ENCODE data around the gene ELOVL2. TPM values are rescaled to one million over a fixed set of nuclear protein-coding genes. Genes with fewer than 3 reads are reported as not detected.
"Not testable (repeated sequence)": the region's sequence is repeated elsewhere in the genome, so short reads cannot be mapped to it uniquely, and the experiment has no call there.

The ELOVL2 gene
- total RNA-seq, 4 donors from 2014 or later, result 0.17 to 0.19 (median 0.18) TPM; not detected in 1

DNA sequence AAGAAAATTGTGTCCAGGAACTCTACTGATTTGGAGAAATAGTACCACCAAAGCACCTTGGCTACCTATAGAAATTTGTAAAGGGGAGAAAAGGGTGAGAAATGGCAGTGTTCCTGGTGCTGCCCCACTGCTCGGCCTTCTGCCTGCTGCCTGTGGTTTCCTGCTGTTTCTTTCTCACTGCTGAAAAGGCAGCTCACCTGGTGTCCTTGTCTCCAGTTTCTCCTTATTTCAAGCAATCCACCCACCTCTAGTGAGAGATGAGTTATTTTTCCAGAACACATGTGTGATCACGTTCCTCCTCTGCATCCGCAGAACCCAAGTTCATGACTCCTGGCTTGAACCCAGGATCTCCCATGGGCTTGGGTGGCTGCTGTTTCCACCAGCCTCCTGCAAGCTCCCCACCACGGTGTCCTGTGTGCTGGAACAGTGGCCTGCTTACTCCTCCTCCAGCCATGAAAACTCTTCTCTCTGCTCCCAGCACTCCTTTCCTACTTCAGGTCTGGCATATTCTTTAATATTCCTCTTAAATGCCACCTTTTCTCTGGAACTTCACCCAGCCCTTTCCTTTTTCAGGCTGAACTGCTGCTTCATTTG is 48.9 kb downstream of the ELOVL2 start:
- 68% methylated on average over 4 of the region's 4 CpGs for WGBS
- TF ChIP-seq POLR2A (IDR thresholded peaks at IDR 0.05) (no peak), POLR2AphosphoS5 (IDR thresholded peaks at IDR 0.05) (no peak)
- Histone ChIP-seq H3K27ac (no peak overlapping the region), H3K4me1 (no peaks in the 10 kb centered on the region), H3K36me3 (no peaks in the 10 kb centered on the region), H3K4me3 (no peak overlapping the region), H3K9me3 (no peaks in the 10 kb centered on the region), H3K27me3 (peaks cover 4% of the 10 kb centered on the region)
- DNase-seq (ENCODE audit: low spot score in 2 of 2), result no peak

DNA sequence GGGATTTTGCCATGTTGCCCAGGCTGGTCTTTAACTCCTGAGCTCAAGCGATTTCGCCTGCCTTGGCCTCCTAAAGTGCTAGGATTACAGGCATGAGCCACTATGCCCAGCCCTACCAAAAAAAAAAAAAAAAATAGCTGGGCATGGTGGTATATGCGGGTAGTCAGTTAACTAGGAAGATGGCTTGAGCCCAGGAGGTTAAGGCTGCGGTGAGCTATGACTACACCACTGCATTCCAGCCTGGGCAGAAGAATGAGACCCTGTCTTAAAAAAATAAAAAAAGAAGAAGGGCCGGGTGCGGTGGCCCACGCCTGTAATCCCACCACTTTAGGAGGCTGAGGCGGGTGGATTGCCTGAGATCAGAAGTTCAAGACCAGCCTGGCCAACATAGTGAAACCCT is 50.2 kb downstream of the ELOVL2 start:
- Histone ChIP-seq H3K27ac (no peak overlapping the region), H3K27me3 (peaks cover 4% of the 10 kb centered on the region), H3K9me3 (no peaks in the 10 kb centered on the region), H3K4me3 (no peak overlapping the region), H3K4me1 (no peaks in the 10 kb centered on the region), H3K36me3 (no peaks in the 10 kb centered on the region)
- TF ChIP-seq POLR2A (IDR thresholded peaks at IDR 0.05), result no peak
- TF ChIP-seq, protein P1, sequence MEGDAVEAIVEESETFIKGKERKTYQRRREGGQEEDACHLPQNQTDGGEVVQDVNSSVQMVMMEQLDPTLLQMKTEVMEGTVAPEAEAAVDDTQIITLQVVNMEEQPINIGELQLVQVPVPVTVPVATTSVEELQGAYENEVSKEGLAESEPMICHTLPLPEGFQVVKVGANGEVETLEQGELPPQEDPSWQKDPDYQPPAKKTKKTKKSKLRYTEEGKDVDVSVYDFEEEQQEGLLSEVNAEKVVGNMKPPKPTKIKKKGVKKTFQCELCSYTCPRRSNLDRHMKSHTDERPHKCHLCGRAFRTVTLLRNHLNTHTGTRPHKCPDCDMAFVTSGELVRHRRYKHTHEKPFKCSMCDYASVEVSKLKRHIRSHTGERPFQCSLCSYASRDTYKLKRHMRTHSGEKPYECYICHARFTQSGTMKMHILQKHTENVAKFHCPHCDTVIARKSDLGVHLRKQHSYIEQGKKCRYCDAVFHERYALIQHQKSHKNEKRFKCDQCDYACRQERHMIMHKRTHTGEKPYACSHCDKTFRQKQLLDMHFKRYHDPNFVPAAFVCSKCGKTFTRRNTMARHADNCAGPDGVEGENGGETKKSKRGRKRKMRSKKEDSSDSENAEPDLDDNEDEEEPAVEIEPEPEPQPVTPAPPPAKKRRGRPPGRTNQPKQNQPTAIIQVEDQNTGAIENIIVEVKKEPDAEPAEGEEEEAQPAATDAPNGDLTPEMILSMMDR (IDR thresholded peaks at IDR 0.05), result no peak
- no peak for TF ChIP-seq POLR2AphosphoS5 (IDR thresholded peaks at IDR 0.05)
- no peak for TF ChIP-seq EP300 (IDR thresholded peaks at IDR 0.05)
- 94% methylated on average over 8 of the region's 8 CpGs for WGBS
- DNase-seq (ENCODE audit: low spot score in 2 of 2), result no peak

DNA sequence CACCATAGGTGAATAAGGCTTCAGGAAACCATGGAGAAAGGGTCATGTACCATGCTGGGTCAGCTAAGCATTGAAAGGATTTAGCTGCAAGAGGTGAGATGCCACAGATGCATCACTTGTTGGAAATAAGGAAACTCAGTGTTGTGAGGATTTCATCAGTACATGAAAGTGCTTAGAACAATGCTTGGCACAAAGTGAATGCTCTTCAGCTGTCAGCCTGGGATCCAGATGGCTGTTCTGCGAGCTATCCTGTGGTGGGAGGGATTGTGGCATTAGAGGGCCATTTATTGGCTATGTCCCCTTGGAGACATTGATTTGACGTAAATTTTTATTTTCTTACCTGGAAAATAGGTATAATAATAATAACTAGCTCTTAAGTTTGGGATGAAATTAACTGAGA is 53.0 kb downstream of the ELOVL2 start:
- WGBS, result 16% methylated on average over 2 of the region's 2 CpGs

DNA sequence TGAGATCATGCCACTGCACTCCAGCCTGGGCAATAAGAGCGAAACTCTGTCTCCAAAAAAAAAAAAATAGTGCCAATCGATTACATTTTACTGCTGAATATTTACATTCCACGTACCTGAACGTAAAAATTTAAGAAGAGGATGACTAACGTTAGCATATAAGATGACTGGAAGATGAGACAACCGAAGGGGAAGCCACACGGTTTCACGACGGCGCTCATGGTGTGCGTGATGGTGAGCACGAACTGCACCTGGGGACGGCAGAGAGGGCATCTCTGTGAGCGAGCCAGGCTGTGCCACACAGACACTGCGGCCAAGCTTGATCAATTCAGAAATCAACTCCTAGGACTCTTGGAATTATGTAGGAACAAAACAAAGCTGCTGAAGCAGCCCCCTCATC is 54.5 kb downstream of the ELOVL2 start:
- TF ChIP-seq EP300 (IDR thresholded peaks at IDR 0.05) (no peak), POLR2A (IDR thresholded peaks at IDR 0.05) (no peak), POLR2AphosphoS5 (IDR thresholded peaks at IDR 0.05) (no peak)
- TF ChIP-seq, protein P1 (IDR thresholded peaks at IDR 0.05), result no peak
- WGBS, result 95% methylated on average over 15 of the region's 15 CpGs
- H3K27me3 ChIP-seq, result peaks cover 4% of the 10 kb centered on the region

More for the DNA sequence above, 53.0 kb downstream of the ELOVL2 start:
- H3K4me1 ChIP-seq, result no peaks in the 10 kb centered on the region
- no peak for TF ChIP-seq EP300 (IDR thresholded peaks at IDR 0.05)
- TF ChIP-seq POLR2AphosphoS5 (IDR thresholded peaks at IDR 0.05), result no peak
- TF ChIP-seq, protein P1 (IDR thresholded peaks at IDR 0.05), result no peak
- no peak for TF ChIP-seq POLR2A (IDR thresholded peaks at IDR 0.05)
- no peaks in the 10 kb centered on the region for H3K9me3 ChIP-seq
- H3K27ac ChIP-seq, result no peak overlapping the region
- H3K27me3 ChIP-seq, result peaks cover 4% of the 10 kb centered on the region
- H3K4me3 ChIP-seq, result no peak overlapping the region
- no peak for DNase-seq (ENCODE audit: low spot score in 2 of 2)
- no peaks in the 10 kb centered on the region for H3K36me3 ChIP-seq

DNA sequence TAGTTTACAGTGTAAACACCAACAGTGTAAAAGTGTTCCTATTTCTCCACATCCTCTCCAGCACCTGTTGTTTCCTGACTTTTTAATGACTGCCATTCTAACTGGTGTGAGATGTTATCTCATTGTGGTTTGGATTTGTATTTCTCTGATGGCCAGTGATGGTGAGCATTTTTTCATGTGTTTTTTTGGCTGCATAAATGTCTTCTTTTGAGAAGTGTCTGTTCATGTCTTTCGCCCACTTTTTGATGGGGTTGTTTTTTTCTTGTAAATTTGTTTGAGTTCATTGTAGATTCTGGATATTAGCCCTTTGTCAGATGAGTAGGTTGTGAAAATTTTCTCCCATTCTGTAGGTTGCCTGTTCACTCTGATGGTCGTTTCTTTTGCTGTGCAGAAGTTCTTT is 59.1 kb downstream of the ELOVL2 start:
- not testable (repeated sequence) for H3K4me1 ChIP-seq; H3K27me3 ChIP-seq; DNase-seq (ENCODE audit: low spot score in 2 of 2); H3K4me3 ChIP-seq; H3K9me3 ChIP-seq; H3K27ac ChIP-seq; H3K36me3 ChIP-seq
- WGBS, result 84% methylated on average over 2 of the region's 2 CpGs

More for the DNA sequence above, 54.5 kb downstream of the ELOVL2 start:
- no peaks in the 10 kb centered on the region for H3K4me1 ChIP-seq
- H3K36me3 ChIP-seq, result no peaks in the 10 kb centered on the region
- DNase-seq (ENCODE audit: low spot score in 2 of 2), result no peak
- H3K4me3 ChIP-seq, result no peak overlapping the region
- H3K9me3 ChIP-seq, result no peaks in the 10 kb centered on the region
- no peak overlapping the region for H3K27ac ChIP-seq

DNA sequence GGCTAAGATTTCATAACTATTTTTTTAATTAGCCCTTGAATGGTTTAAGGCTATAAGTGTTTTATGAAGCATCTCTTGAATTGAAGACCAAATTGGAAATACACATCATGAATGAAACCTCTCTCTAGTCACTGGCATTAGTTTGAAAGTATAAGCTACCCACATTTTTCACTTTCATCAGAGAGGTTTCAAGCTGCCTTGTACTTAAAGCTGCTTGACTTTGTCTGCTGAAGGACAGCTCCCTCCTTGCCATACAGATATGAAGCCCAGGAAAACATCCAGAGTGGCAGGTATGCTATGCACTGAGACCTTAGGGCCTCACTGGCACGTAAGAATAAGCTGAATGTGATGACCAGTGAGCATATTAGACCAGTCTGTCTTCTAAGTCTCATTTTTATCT is 62.7 kb downstream of the ELOVL2 start:
- no peak for DNase-seq (ENCODE audit: low spot score in 2 of 2)
- no peaks in the 10 kb centered on the region for H3K4me1 ChIP-seq
- peaks cover 3% of the 10 kb centered on the region for H3K27me3 ChIP-seq
- no peak overlapping the region for H3K27ac ChIP-seq
- no peak for TF ChIP-seq EP300 (IDR thresholded peaks at IDR 0.05)
- TF ChIP-seq POLR2AphosphoS5 (IDR thresholded peaks at IDR 0.05), result no peak
- H3K36me3 ChIP-seq, result no peaks in the 10 kb centered on the region
- H3K9me3 ChIP-seq, result no peaks in the 10 kb centered on the region
- no peak overlapping the region for H3K4me3 ChIP-seq
- 88% methylated on average over 1 of the region's 1 CpG for WGBS

DNA sequence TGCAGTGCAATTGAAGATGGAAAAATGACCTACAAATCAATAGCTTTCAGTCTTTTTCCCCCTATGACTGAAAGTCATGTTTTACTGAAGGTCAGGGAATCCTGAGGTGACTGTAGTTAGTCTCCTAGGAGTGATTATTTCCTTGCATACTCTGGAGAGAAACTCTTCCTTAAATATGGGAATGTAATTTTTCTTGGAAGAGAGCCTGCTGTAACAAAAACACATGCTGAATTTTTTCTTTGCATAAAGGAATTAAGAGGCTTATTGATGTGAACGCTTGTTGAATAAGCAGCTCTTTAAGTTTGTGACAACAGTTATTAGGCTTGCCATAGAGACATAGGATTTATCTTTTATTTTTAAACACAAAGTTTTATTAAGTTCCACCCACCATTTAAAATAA is 64.5 kb downstream of the ELOVL2 start:
- H3K4me3 ChIP-seq, result no peak overlapping the region
- DNase-seq (ENCODE audit: low spot score in 2 of 2), result no peak
- no peaks in the 10 kb centered on the region for H3K9me3 ChIP-seq
- H3K4me1 ChIP-seq, result no peaks in the 10 kb centered on the region
- TF ChIP-seq, protein P1 (IDR thresholded peaks at IDR 0.05), result no peak
- TF ChIP-seq POLR2A (IDR thresholded peaks at IDR 0.05) (no peak), POLR2AphosphoS5 (IDR thresholded peaks at IDR 0.05) (no peak), EP300 (IDR thresholded peaks at IDR 0.05) (no peak)
- H3K27ac ChIP-seq, result no peak overlapping the region
- peaks cover 3% of the 10 kb centered on the region for H3K27me3 ChIP-seq
- WGBS, result 61% methylated on average over 1 of the region's 1 CpG
- H3K36me3 ChIP-seq, result no peaks in the 10 kb centered on the region
